ENCODE measurements around the gene CDR2.

CDR2 gene

DNA sequence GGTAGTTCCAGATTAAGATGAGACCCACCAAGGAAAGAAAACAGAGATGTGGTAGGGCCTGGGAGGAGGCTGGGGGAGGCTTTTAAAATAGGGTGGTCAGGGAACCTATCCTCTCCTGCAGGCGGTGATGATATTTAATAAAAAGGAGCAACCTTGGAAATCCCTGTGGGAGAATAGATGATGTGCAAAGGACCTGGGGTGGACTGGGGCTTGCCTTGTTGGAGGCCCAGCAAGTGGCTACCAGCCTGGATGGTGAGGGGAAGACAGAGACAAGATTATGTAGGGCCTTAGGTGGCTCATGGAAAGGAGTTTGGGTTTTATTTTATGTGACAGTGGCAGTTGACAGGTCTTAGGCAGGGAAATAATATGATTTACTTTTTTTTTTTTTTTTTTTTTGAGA, 75.4 kb downstream of the CDR2 start:
- Histone ChIP-seq H4K20me1 (ENCODE audit: insufficient read depth, low read length) (peaks cover 20% of the 10 kb centered on the region; the same call in 1 of the 2 replicates), H3K9me2 (replicated peaks; ENCODE audit: insufficient read depth, low read length) (no peaks in the 10 kb centered on the region), H2AFZ (ENCODE audit: low read length) (no peak overlapping the region), H3K79me2 (ENCODE audit: low read length) (peaks cover 65% of the 10 kb centered on the region), H3K36me3 (replicated peaks; ENCODE audit: insufficient read depth, low read length) (0 out of 2 replicates have a peak, but pooled peaks cover 3% of the 10 kb centered on the region), H3K27me3 (replicated peaks; ENCODE audit: insufficient read depth, low read length) (no peaks in the 10 kb centered on the region), H3K4me3 (ENCODE audit: low read length) (no peak overlapping the region), H3K4me1 (ENCODE audit: low read length) (peaks cover 7% of the 10 kb centered on the region; the same call in 1 of the 2 replicates), H3F3A (ENCODE audit: insufficient read depth, low read length) (peaks cover 21% of the 10 kb centered on the region), H3K9me3 (replicated peaks; ENCODE audit: insufficient read depth, low read length) (no peaks in the 10 kb centered on the region), H3K27ac (ENCODE audit: low read length) (peak overlapping the region; percentile 99; the same call in 1 of the 2 replicates), H3K9ac (ENCODE audit: low read length) (no peak overlapping the region), H3K4me2 (ENCODE audit: low read depth, low read length) (0 out of 2 replicates have a peak overlapping the region, but pooled peaks have one; percentile 66)
- TF ChIP-seq, protein P1, sequence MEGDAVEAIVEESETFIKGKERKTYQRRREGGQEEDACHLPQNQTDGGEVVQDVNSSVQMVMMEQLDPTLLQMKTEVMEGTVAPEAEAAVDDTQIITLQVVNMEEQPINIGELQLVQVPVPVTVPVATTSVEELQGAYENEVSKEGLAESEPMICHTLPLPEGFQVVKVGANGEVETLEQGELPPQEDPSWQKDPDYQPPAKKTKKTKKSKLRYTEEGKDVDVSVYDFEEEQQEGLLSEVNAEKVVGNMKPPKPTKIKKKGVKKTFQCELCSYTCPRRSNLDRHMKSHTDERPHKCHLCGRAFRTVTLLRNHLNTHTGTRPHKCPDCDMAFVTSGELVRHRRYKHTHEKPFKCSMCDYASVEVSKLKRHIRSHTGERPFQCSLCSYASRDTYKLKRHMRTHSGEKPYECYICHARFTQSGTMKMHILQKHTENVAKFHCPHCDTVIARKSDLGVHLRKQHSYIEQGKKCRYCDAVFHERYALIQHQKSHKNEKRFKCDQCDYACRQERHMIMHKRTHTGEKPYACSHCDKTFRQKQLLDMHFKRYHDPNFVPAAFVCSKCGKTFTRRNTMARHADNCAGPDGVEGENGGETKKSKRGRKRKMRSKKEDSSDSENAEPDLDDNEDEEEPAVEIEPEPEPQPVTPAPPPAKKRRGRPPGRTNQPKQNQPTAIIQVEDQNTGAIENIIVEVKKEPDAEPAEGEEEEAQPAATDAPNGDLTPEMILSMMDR (IDR thresholded peaks at IDR 0.05; ENCODE audit: low read length) = no peak
- TF ChIP-seq EZH2 (optimal IDR thresholded peaks at IDR 0.05; ENCODE audit: low read depth, low read length) = no peak
- no peak for DNase-seq

- Histone ChIP-seq H3K27me3 (replicated peaks; ENCODE audit: insufficient read depth, low read length) (no peaks in the 10 kb centered on the region), H3K4me3 (ENCODE audit: low read length) (peak overlapping the region; percentile 96), H3K27ac (ENCODE audit: low read length) (peak overlapping the region; percentile 99), H4K20me1 (ENCODE audit: insufficient read depth, low read length) (peaks cover 17% of the 10 kb centered on the region; the same call in 1 of the 2 replicates), H3K9ac (ENCODE audit: low read length) (peak overlapping the region; percentile 100), H3K4me2 (ENCODE audit: low read depth, low read length) (peak overlapping the region; percentile 66), H3K9me2 (replicated peaks; ENCODE audit: insufficient read depth, low read length) (no peaks in the 10 kb centered on the region), H2AFZ (ENCODE audit: low read length) (peak overlapping the region; percentile 47), H3K9me3 (replicated peaks; ENCODE audit: insufficient read depth, low read length) (no peaks in the 10 kb centered on the region), H3F3A (ENCODE audit: insufficient read depth, low read length) (peaks cover 21% of the 10 kb centered on the region), H3K4me1 (ENCODE audit: low read length) (peaks cover 7% of the 10 kb centered on the region; the same call in 1 of the 2 replicates), H3K36me3 (replicated peaks; ENCODE audit: insufficient read depth, low read length) (0 out of 2 replicates have a peak, but pooled peaks cover 1% of the 10 kb centered on the region), H3K79me2 (ENCODE audit: low read length) (peaks cover 58% of the 10 kb centered on the region)
- TF ChIP-seq EZH2phosphoT487 (IDR thresholded peaks at IDR 0.05; ENCODE audit: low read length) (no peak), EZH2 (optimal IDR thresholded peaks at IDR 0.05; ENCODE audit: low read depth, low read length) (no peak)
- TF ChIP-seq, protein P1 (IDR thresholded peaks at IDR 0.05; ENCODE audit: low read length) = no peak
- peak; percentile 88 for DNase-seq
These were observed 76.3 kb downstream of the CDR2 start for GRCh38 chr16:22297871-22298733.

DNA sequence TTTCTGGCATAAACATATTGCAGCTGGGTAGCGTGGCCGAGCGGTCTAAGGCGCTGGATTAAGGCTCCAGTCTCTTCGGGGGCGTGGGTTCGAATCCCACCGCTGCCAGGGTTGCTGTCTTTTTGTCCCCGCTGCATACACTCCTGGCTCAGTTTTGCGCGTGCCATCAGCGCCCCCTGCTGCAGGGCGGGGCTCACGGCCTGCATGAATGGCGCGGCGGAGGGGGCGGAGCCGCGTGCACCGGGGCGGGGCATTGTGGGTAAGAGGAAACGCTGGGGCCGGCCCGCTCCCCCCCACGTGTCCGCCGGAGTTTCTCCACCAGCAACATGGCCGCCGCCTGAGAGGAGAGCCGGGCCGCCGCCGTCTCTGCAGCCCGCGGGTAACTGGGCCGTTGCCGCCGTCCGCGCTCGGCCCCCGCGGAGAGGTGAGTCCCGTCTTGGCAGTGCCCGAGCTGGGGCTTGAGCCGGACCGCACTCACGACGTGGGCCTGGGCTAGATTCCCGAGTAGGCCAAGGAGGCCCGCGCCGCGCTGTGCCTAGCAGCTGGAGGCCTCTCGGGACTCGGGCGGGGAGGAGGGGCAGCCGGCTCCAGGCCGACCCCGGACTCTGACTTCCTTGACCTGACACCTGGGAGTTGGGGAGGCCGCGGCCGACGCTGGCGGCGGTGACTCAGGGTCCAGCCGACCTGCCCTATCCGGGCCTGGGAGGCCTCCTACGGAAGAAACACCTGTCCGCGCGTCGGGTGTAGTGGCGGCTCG, 77.1 kb downstream of the CDR2 start, which contains the start of gene POLR3E:
TSS of gene POLR3E (plus strand) at position 296 of the 757 bp plus-strand sequence. CDS start 5,560 bp downstream, outside the sequence.
- no peaks in the 10 kb centered on the region for H3K36me3 ChIP-seq (replicated peaks; ENCODE audit: insufficient read depth, low read length)
- no peaks in the 10 kb centered on the region for H3K9me2 ChIP-seq (replicated peaks; ENCODE audit: insufficient read depth, low read length)
- H3K9ac ChIP-seq (ENCODE audit: low read length) = peak within 1 kb of the TSS; percentile 100
- TF ChIP-seq EZH2phosphoT487 (IDR thresholded peaks at IDR 0.05; ENCODE audit: low read length) (no peak), EZH2 (optimal IDR thresholded peaks at IDR 0.05; ENCODE audit: low read depth, low read length) (no peak)
- TF ChIP-seq, protein P1 (IDR thresholded peaks at IDR 0.05; ENCODE audit: low read length) = peak; percentile 87
- H3K4me3 ChIP-seq (ENCODE audit: low read length) = peak within 1 kb of the TSS; percentile 96
- peaks cover 21% of the 10 kb centered on the region for H3F3A ChIP-seq (ENCODE audit: insufficient read depth, low read length)
- peaks cover 17% of the 10 kb centered on the region; the same call in 1 of the 2 replicates for H4K20me1 ChIP-seq (ENCODE audit: insufficient read depth, low read length)
- peak within 1 kb of the TSS; percentile 67 for H3K4me2 ChIP-seq (ENCODE audit: low read depth, low read length)
- peak within 1 kb of the TSS; percentile 76 for H2AFZ ChIP-seq (ENCODE audit: low read length)
- H3K79me2 ChIP-seq (ENCODE audit: low read length) = peaks cover 50% of the 10 kb centered on the region
- H3K9me3 ChIP-seq (replicated peaks; ENCODE audit: insufficient read depth, low read length) = no peaks in the 10 kb centered on the region
- peaks cover 7% of the 10 kb centered on the region; the same call in 1 of the 2 replicates for H3K4me1 ChIP-seq (ENCODE audit: low read length)
- DNase-seq = peak; percentile 98
- H3K27ac ChIP-seq (ENCODE audit: low read length) = peak within 1 kb of the TSS; percentile 99
- no peaks in the 10 kb centered on the region for H3K27me3 ChIP-seq (replicated peaks; ENCODE audit: insufficient read depth, low read length)

Measured in MM.1S (cell line).